NT2/D1 (cell line): ENCODE data around the gene PRR29.
"Not testable (repeated sequence)": the region's sequence is repeated elsewhere in the genome, so short reads cannot be mapped to it uniquely, and the experiment has no call there.

Experiments
- DNase-seq: peaks from one replicate; pipeline ENCODE4 v3.0.0-alpha.2; 2011; ENCODE audit warnings: low read depth, low spot score
- H3K27me3 ChIP-seq: 2 replicates; pipeline ENCODE4 v1.6.0; 2011; ENCODE audit warnings: mild to moderate bottlenecking; ENCODE audit not compliant: insufficient read length, insufficient read depth
- H3K36me3 ChIP-seq: 2 replicates; pipeline ENCODE4 v1.6.1; 2011; ENCODE audit warnings: mild to moderate bottlenecking, low read length, mixed read lengths; ENCODE audit not compliant: insufficient read depth, insufficient read length
- H3K4me1 ChIP-seq: 2 replicates; pipeline ENCODE4 v1.5.1; 2011; ENCODE audit not compliant: insufficient read depth, insufficient read length
- H3K4me3 ChIP-seq: 2 replicates; pipeline ENCODE4 v1.5.1; 2011; ENCODE audit warnings: low read depth; ENCODE audit not compliant: insufficient read length
- H3K9ac ChIP-seq: 2 replicates; pipeline ENCODE4 v1.6.0; 2011; ENCODE audit warnings: low read depth; ENCODE audit not compliant: insufficient read length
- H3K9me3 ChIP-seq: 2 replicates; pipeline ENCODE4 v1.5.1; 2011; ENCODE audit warnings: mild to moderate bottlenecking, low read length; ENCODE audit not compliant: insufficient read depth
- SUZ12 ChIP-seq: IDR thresholded peaks from 2 replicates; pipeline ENCODE4 v1.6.1; 2011; ENCODE audit not compliant: insufficient read length, insufficient read depth; ENCODE audit errors: extremely low read depth
- YY1 ChIP-seq: IDR thresholded peaks from 2 replicates; pipeline ENCODE4 v1.6.1; 2011; ENCODE audit not compliant: insufficient read length, insufficient read depth
- ZNF274 ChIP-seq: IDR thresholded peaks from 2 replicates; pipeline ENCODE4 v1.6.1; 2011; ENCODE audit warnings: mild to moderate bottlenecking, low read depth, low read length

Gene PRR29

GRCh38 chr17:64009571-64010402 is 11.6 kb downstream of the PRR29 start:
- H3K4me3 ChIP-seq, result no peak overlapping the region
- no peak for DNase-seq
- H3K27me3 ChIP-seq, result no peaks in the 10 kb centered on the region
- H3K36me3 ChIP-seq, result no peaks in the 10 kb centered on the region
- no peaks in the 10 kb centered on the region for H3K9me3 ChIP-seq
- peaks cover 10% of the 10 kb centered on the region for H3K4me1 ChIP-seq
- TF ChIP-seq ZNF274, result no peak
- TF ChIP-seq SUZ12, result no peak
- H3K9ac ChIP-seq, result no peak overlapping the region

- Histone ChIP-seq H3K36me3 (no peaks in the 10 kb centered on the region), H3K4me1 (no peaks in the 10 kb centered on the region), H3K27me3 (no peaks in the 10 kb centered on the region), H3K9ac (no peak overlapping the region), H3K4me3 (no peak overlapping the region), H3K9me3 (no peaks in the 10 kb centered on the region)
- TF ChIP-seq YY1 (no peak), ZNF274 (no peak), SUZ12 (no peak)
- no peak for DNase-seq
Observed at GRCh38 chr17:64015447-64015846, 17.3 kb downstream of the PRR29 start.

GRCh38 chr17:64016231-64016784 is 18.2 kb downstream of the PRR29 start:
- H3K9me3 ChIP-seq, result no peaks in the 10 kb centered on the region
- no peaks in the 10 kb centered on the region for H3K36me3 ChIP-seq
- DNase-seq, result no peak
- no peak overlapping the region for H3K4me3 ChIP-seq
- H3K27me3 ChIP-seq, result no peaks in the 10 kb centered on the region
- no peak overlapping the region for H3K9ac ChIP-seq
- TF ChIP-seq SUZ12, result no peak
- no peak for TF ChIP-seq YY1
- TF ChIP-seq ZNF274, result no peak
- no peaks in the 10 kb centered on the region for H3K4me1 ChIP-seq

- TF ChIP-seq ZNF274 (no peak), YY1 (no peak), SUZ12 (no peak)
- no peak overlapping the region for H3K4me3 ChIP-seq
- no peak for DNase-seq
- H3K36me3 ChIP-seq, result no peaks in the 10 kb centered on the region
- no peak overlapping the region for H3K9ac ChIP-seq
- no peaks in the 10 kb centered on the region for H3K27me3 ChIP-seq
- no peaks in the 10 kb centered on the region for H3K9me3 ChIP-seq
- no peaks in the 10 kb centered on the region for H3K4me1 ChIP-seq
Observed at GRCh38 chr17:64016974-64017373, 18.8 kb downstream of the PRR29 start.

- no peaks in the 10 kb centered on the region for H3K9me3 ChIP-seq
- no peak for DNase-seq
- H3K4me3 ChIP-seq, result no peak overlapping the region
- H3K9ac ChIP-seq, result no peak overlapping the region
- no peaks in the 10 kb centered on the region for H3K4me1 ChIP-seq
- no peaks in the 10 kb centered on the region for H3K36me3 ChIP-seq
- TF ChIP-seq YY1, result no peak
- no peak for TF ChIP-seq SUZ12
- TF ChIP-seq ZNF274, result no peak
- H3K27me3 ChIP-seq, result no peaks in the 10 kb centered on the region
Observed at GRCh38 chr17:64017381-64017980, 19.3 kb downstream of the PRR29 start.

- not testable (repeated sequence) for H3K9me3 ChIP-seq, H3K9ac ChIP-seq, H3K4me3 ChIP-seq, H3K36me3 ChIP-seq, DNase-seq, H3K4me1 ChIP-seq, H3K27me3 ChIP-seq
Observed at GRCh38 chr17:64019551-64019961, 21.4 kb downstream of the PRR29 start.

GRCh38 chr17:64020056-64020766 is 22.1 kb downstream of the PRR29 start, which contains the start of gene ICAM2:
Gene ICAM2 (minus strand): TSS chr17:64020633. CDS start chr17:64006691, 13,942 bp downstream.
- Histone ChIP-seq H3K4me3 (no peak within 1 kb of the TSS), H3K9me3 (no peaks in the 10 kb centered on the region), H3K9ac (no peak within 1 kb of the TSS), H3K4me1 (no peaks in the 10 kb centered on the region), H3K27me3 (no peaks in the 10 kb centered on the region), H3K36me3 (no peaks in the 10 kb centered on the region)
- no peak for DNase-seq
- TF ChIP-seq SUZ12 (no peak), ZNF274 (no peak), YY1 (no peak)
